ENCODE results near the gene FBXL16.
A peak's percentile ranks its signal among the peaks of the same experiment; 100 is the strongest.

Gene FBXL16

DNA sequence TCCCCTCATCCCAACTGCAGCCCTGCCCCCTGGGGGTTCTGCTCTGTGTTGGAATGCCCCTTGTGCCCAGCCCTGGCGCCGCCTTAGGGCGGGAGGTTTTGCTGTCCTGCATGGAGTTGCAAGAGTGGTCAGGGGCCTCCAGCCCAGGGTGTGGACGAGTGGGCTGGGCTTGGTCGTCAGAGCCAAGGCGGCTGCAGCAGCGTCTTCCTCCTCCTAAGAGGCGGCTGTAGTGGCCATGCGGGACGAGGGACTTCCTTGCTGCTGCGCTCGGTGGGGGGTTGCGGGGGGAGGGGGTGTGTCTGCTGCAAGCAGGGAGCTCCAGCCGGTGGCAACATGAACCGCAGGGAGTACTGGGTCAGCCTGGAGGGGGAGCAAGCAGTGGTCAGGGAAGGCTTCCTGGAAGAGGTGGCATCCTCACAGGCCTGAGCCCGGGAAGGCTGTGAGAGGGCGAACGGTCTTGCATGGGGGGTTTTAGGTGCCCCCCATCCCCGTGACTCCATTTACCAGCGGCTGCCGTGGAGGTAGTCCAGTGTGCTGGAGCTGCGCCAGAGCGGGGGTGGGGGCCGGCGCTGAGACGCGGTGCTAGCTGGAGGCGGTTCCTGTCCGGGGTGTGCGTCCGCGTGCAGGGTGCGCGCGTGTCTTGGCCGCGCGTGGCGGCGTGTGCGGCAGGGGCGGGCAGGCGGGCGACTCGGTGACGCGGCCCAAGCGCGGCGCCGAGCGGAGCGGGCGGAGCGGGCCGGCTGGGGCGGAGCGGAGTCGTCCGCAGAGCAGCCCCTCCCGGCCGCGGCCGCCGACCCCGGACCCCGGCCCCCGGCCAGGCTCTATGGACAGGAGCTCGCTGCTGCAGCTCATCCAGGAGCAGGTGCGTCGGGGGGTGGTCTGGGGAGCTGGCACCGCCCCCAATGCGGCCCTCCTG is 30.4 kb downstream of the FBXL16 start, which contains the start of gene RHBDL1:
Gene RHBDL1, plus strand, starts transcription at position 704 of the 916 bp plus-strand sequence. Its CDS starts 120 bp downstream, at position 824.
- DNase-seq = no peak

DNA sequence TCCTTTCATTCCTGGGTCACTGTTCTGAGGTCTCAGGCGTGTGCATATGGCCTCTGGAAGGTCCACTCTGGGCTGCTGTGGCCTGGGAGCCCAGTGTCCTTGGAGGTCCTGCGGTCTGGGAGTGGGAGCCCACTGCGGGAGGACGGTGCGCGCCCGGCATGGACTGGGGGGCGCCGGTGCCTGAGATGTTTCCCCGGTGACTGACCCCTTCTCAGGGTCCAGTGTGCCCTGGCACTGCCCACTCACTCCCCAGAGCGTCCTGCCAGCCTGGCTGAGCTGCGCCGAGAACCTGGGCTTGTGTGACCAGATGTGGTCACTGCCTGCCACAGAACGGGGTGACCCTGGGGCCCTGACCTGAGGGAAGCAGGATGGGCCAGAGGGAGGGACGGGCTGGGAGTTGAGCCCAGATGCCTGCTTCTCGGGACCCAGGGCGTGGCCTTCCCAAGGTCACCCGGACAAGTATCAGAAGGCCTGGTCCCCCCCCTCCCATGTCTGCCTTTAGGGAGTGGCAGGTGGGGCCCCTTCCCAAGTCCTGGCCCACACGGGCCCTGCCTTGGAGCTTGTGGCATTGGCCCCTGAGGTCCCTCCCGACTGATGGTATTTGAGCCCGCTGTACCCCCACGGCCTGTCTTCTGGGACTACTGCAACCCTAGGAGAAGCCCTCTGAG is 31.3 kb downstream of the FBXL16 start:
- no peak for DNase-seq

DNA sequence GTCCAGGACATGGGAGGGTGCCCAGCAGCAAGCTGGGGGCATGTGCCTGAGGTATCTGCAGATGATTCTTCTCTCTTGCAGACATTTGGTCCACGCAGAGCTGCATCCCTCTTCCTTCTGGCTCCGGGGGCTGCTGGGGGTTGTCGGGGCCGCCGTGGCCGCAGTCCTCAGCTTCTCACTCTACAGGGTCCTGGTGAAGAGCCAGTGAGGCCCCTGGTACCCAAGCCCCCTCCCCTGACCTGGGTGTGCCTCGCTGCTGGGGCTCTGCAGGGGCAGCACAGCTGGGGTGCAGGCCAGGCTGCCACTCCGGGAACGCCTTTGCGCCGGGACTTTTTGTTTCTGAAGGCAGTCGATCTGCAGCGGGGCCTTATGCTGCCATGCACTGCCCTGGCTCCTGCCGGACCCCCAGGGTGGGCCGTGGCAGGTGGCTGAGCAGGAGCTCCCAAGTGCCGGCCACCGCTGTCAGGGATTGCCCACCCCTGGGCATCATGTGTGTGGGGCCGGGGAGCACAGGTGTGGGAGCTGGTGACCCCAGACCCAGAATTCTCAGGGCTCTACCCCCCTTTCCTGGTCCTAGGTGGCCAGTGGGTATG is 32.1 kb downstream of the FBXL16 start:
- DNase-seq = no peak

DNA sequence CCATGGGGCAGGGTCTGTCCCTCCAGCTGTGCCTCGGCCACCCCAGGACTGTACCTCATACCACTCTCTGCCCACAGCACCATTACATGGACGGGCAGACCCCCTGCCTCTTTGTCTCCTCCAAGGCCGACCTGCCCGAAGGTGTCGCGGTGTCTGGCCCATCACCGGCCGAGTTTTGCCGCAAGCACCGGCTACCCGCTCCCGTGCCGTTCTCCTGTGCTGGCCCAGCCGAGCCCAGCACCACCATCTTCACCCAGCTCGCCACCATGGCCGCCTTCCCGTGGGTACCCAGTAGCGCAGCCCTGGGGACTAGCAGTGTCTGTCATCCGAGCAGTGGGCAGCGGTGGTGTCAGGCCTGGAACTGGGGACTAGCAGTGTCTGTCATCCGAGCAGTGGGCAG is 32.8 kb downstream of the FBXL16 start:
- DNase-seq = no peak

DNA sequence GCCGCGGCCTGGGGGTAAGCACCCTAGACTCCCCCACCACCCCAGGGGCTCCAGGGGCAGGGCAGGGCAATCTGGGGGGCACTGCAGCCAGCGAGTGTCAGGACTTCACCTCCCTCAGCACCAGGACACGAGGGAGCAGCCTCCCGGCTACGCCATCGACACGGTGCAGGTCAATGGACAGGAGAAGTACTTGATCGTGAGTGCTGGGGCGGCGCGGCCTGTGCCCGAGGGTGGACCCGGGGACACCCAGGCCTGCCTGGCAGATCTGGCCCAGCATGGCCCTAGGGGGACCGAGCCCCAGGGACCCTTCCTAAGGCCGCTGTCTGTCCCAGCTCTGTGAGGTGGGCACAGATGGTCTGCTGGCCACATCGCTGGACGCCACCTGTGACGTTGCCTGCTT is 33.2 kb downstream of the FBXL16 start:
- DNase-seq = no peak

DNA sequence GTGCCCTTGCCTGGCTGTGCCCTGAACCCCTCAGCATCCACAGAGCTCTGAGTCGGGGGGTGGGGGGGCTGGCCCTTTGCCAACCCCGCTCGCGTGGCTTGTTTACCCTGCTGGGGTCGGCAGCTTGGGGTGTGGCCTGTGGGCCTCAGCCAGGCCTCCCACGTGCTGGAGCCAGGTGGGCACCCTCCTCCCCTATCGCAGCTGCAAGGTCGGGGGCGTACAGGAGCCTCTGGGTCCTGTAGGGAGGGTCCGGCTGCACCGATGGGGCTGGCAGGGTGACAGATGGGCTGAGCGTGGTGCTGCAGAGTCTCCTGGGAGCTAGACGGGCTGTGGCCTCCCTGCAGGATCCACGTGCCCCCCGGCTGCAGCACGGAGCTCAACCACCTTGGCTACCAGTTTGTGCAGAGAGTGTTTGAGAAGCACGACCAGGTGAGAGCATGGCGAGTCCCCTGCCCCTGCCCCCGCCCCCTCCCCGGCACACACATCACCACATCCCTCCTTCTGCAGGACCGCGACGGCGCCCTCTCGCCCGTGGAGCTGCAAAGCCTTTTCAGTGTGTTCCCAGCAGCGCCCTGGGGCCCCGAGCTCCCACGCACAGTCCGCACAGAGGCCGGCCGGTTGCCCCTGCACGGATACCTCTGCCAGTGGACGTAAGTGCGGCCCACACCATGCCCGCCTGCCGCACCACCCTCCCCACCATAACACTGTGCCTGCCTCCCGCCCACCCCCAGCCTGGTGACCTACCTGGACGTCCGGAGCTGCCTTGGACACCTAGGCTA is 34.1 kb downstream of the FBXL16 start:
- DNase-seq = no peak

DNA sequence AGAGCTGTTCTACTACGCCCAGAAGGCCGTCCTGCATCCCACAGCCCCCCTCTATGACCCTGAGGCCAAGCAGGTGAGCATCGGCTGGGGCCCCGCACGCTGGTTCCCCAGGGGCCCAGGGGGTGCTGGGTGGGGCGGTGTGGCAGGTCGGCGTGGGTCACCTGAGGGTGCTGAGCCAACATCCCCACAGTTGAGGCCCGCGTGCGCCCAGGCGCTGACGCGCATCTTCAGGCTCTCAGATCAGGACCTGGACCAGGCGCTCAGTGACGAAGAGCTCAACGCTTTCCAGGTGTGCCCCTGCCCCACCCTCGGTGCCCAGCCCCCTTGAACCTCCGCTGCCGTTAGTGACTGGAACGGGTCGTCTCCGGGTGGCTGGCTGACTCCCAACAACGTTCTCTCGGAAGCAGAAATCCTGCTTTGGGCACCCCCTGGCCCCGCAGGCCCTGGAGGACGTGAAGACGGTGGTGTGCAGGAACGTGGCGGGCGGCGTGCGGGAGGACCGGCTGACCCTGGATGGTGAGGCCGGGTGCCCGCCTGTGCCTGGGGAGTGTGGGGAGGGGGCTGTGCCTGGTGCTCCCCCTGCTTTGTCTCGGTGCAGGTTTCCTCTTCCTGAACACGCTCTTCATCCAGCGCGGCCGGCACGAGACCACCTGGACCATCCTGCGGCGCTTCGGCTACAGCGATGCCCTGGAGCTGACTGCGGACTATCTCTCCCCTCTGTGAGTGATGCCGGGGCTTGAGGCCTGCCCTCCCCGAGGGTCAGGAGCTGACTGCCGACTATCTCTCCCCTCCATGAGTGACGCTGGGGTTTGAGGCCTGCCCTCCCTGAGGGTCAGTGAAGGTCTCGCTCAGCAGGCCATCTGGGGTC is 34.9 kb downstream of the FBXL16 start:
- DNase-seq = no peak

DNA sequence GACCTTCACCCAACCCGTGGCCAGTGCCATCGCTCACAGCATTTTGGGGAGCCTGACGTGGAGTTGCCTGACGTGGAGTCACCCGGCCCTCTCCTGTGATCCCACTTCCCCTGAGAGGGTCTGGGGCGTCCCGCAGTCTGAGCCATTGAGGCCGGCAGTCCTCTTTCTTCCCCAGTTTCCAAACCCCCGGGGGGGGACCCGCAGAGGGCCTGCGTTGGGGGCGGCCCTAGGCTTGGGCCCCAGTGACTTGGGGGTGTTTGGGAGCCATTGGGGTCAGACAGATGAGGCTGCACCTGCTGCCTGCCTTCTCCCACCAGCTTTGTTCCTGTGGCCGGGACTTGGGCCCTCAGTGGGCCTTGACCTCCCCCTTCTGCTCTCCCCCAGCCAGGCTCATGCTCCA is 35.9 kb downstream of the FBXL16 start:
- no peak for DNase-seq

DNA sequence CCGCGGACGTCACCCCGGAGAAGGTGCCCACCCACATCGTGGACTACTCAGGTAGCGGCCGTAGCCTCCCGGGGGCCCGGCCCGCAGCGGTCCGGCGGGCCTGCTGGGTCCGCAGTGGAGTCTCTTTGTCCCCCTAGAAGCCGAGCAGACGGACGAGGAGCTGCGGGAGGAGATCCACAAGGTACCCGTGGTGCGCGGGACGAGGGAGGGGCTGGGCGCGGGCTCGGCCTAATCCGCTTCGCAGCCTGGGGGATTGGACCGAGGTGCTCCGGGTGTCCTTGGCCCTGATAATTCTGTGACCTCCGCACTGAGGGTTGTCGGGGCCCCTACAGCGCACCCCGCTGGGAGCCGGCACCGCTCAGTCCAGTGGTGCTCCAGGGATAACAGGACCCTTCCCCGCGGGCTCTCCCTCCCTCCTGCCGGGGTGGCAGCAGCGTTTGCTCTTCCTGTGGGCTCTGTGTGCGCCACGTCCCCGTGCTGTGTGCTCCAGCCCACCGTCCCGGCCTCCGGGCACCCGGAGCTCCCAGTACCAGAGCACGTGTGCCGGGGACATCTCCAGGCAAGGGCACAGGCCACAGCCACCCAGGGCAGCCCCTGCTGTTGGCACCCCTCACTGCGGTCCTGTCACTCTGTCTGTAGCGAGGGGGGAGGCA is 37.0 kb downstream of the FBXL16 start:
- DNase-seq = no peak

DNA sequence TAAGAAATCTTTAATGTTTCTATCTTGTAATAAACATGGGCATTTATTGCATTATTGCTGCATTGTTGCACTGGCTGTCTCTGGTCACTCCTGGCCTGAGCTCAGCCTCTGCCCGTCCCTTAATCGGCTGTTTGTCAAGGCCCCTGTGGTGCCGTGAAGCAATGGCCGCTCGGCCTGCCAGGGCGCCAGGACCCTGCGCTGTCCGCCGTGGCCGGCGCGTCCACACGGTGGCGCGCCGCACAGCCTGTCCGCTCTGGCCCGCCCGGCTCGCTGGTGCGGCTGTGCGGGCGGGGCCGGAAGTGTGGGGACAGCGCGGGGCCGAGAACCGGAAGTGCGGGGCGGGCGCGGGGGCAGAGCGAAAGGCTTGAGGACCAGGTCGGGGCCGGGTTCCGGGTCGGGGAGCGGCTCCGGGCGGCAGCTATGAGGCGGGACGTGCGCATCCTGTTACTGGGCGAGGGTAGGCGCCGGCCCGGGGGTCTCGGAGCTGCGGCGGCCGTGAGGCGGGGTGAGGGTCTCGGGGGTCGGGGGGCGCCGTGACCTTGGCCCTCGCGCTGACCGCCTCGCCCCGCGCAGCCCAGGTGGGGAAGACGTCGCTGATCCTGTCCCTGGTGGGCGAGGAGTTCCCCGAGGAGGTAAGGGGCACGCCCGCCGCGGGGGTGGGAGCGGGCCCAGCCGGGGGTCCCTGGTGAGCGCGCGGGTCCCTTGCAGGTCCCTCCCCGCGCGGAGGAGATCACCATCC is 37.7 kb downstream of the FBXL16 start, which contains the start of gene RHOT2:
Gene RHOT2, plus strand, starts transcription at position 353 of the 739 bp plus-strand sequence. Its CDS starts 68 bp downstream, at position 421.
- DNase-seq = peak; percentile 89

DNA sequence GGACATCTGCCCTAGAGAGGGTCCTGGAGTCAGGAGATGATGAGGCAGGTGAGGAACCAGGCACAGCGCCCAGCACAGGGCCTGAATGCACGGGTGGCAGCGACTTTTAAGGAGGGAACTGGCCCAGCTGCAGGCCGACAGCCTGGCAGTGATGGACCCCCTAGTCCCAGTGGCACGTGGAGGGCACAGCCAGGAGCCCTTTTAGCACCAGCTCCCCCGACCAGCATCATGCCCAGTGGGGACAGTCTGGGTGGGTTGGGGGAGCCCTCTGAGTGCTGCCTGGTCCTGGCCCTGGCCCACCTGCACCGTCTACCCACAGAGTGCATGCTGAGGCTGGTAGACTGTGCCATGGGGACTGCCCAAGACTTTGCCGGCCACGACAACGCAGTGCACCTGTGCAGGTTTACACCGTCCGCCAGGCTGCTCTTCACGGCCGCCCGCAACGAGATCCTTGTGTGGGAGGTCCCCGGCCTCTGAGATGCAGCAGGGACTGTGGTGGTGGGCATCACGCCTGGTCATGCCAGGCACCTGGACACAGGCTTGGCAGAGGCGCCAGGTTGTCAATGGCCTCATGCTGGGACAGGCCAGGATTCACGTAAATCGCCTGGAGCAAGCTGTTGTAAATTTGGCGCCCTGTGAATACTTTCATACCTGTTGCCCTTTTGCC is 38.4 kb downstream of the FBXL16 start:
- DNase-seq = no peak

DNA sequence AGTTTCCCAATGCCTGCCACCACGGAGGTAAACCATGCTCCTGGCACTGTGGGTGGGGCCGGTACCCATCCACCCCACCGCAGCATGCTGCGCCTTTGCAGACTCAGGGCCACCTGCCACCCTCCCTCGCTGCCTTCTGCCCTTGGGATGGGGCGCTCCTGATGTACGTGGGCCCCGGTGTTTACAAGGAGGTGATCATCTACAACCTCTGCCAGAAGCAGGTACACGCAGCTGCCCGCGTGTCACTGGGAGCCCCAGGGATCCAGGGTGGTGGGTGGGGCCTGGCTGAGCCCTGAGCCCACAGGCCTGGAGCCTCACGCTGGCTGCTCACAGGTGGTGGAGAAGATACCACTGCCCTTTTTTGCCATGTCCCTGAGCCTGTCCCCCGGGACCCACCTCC is 39.0 kb downstream of the FBXL16 start:
- DNase-seq = no peak

DNA sequence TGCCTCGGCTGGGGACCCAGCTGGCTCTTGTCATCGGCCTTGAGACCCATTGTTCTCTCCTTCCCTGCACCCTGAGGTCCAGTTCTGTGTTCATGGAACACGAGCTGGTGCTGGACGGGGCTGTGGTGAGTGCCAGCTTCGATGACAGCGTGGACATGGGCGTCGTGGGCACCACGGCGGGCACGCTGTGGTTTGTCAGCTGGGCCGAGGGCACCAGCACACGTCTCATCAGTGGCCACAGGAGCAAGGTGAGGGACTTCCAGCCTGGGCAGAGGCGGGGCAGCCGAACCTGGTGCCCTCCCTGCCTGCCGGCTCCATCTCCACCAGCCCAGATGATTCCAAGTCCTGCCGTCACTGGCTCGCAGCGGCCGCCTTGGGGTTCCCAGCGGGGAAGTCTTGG is 43.0 kb downstream of the FBXL16 start:
- DNase-seq = no peak

DNA sequence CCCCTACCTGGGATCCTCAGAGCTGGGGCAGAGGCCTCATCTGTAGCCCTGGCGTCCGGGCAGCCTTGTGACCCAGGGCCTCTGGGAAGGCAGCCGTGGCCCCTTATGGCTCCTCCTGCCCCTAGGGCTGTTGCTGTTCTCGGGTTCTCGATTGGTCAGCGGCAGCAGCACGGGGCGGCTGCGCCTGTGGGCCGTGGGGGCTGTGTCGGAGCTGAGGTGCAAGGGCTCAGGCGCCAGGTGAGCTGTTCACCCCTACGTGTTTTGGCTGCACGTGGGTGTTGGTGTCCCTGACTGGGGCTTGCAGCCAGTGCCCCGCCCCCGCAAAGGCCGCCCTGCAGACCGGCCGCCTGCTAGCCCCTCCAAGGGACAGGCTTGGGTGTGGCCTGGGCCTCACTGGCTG is 43.5 kb downstream of the FBXL16 start:
- DNase-seq = no peak

DNA sequence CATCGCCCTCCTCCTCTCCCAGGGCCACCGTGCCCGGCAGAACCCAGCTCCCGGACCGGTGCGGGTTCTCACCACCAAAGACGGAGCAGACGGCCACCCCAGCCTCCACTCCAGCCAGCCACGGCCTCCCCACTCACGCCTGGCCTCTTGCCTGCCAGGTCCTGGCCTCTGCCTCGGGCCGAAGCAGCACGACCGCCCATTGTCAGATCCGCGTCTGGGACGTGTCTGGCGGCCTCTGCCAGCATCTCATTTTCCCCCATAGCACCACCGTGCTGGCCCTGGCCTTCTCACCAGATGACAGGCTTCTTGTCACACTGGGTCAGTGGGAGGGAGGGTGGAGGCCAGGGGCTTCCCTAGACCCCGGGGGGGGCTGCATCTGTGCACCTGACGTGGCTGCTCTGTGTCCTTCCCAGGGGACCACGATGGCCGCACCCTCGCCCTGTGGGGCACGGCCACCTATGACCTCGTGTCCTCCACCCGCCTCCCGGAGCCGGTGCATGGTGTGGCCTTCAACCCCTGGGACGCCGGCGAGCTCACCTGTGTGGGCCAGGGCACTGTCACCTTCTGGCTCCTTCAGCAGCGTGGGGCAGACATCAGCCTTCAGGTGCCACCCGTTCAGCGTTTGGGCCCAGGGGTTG is 44.3 kb downstream of the FBXL16 start:
- no peak for DNase-seq

DNA sequence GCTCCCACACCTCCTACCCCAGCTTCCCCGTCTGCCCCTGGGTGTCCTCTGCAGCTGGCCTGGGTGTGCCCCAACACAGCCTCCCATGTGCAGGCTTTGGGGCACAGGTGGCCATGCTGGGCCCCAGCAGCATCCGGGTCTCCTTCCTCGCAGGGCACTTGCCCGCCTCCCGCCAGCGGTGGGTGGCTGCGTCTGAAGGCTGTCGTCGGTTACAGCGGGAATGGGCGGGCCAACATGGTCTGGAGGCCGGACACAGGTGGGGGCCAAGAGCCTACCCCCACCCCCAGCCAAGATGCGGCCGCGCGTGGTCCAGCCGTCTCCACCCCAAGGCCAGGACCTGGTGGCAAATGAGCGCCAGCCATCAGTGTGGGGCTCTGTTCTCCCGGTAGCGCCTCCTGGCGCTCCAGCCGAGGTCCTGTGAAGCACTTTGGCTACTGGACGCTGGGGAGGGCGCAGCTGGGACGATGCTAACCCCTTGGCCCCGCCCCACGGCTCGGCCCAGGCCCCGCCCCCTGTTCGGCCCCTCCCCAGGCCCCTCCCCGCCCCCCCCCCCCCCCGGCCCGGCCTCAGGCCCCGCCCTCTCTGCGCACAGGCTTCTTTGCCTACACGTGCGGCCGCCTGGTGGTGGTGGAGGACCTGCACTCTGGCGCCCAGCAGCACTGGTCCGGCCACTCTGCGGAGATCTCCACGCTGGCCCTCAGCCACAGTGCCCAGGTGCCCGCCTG is 45.0 kb downstream of the FBXL16 start:
- DNase-seq = peak; percentile 60

DNA sequence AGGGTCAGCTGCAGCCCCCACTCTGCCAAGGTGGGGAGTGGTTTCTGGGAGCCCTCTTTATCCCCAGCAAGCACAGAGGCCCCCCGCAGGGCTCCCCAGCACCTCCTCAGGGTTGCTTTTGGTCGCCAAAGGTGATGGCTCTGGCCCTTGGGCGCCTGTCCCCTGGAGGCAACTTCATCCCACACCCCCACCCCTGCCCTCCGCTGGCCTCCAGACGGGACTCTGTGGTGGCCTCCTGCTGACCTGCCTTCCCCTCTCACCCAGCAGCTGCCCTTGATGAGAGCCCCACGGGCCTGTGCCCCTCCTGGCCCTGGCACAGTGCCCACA is 45.5 kb downstream of the FBXL16 start:
- DNase-seq = no peak

DNA sequence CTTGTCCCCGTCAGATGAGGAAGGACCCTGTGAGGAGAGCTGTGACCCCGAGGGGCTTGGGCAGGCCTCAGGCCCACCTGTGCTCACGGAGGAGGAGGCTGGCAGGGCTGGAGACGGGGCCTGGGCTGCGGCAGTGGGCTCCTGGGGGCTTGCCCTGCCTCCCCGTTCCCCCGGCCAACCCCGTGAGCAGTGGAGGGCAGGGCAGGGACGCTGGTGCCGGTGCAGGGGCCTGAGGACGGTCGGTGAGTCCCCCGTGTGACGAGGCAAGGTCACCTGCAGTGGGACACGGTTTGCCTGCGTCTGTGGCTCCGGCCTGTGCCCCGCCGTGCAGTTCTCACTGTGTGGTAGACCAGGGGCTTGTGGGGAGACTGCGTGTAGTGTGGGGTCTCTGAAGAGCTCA is 46.0 kb downstream of the FBXL16 start:
- no peak for DNase-seq
